ENCODE measurements around the gene SP7.

GRCh38 chr12:53326460-53327185, 9.5 kb downstream of the SP7 start:
- TF ChIP-seq CTCF (IDR thresholded peaks at IDR 0.05 in 4 of 5, conservative IDR thresholded peaks at IDR 0.05 in 1 of 5) (no peak), POLR2A (IDR thresholded peaks at IDR 0.05) (no peak)
